ENCODE data around the gene RBKS. TPM values are rescaled to one million over a fixed set of nuclear protein-coding genes. Genes with fewer than 3 reads are reported as not detected.

The RBKS gene
- total and polyA plus RNA-seq, 2 of the 13 experiments (the other 11 are each of a cell fraction or from before 2014, with no cell fraction given) = 7.7 to 8.3 TPM

DNA sequence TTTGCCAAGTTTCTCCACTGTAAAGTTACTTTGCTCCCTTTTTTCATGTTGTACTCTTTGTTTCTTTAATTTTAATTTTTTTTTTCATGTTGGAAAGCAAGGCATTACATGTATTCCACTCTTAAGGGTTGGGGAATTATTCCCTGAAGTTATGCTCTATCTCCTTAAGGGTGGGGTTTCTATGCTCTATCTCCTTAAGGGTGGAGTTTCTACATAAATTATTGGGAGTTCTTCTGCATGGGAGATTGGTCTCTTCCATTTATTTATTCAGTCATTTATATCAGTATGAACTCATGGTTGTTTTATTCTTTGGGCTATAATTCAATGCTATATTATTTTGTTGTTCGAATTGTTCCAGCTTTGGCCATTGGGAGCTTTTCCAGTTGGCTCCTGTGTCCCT, 107.5 kb downstream of the RBKS start:
- 93% methylated on average over 1 of the region's 1 CpG for WGBS (ENCODE audit: low lambda C conversion rate)
- POLR2A ChIA-PET = no interaction called here

More for the DNA sequence above, 107.5 kb downstream of the RBKS start:
- DNase-seq (ENCODE audit: low spot score) (no peak), ATAC-seq (no peak), FAIRE-seq (no peak)
- H3K9ac ChIP-seq (ENCODE audit: insufficient read depth, low read depth, low read length) = no peak overlapping the region
- no peak overlapping the region for H3K4me2 ChIP-seq (ENCODE audit: low read depth, low read length)
- TF ChIP-seq, protein P1, sequence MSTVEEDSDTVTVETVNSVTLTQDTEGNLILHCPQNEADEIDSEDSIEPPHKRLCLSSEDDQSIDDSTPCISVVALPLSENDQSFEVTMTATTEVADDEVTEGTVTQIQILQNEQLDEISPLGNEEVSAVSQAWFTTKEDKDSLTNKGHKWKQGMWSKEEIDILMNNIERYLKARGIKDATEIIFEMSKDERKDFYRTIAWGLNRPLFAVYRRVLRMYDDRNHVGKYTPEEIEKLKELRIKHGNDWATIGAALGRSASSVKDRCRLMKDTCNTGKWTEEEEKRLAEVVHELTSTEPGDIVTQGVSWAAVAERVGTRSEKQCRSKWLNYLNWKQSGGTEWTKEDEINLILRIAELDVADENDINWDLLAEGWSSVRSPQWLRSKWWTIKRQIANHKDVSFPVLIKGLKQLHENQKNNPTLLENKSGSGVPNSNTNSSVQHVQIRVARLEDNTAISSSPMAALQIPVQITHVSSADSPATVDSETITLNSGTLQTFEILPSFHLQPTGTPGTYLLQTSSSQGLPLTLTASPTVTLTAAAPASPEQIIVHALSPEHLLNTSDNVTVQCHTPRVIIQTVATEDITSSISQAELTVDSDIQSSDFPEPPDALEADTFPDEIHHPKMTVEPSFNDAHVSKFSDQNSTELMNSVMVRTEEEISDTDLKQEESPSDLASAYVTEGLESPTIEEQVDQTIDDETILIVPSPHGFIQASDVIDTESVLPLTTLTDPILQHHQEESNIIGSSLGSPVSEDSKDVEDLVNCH (CRISPR knock-in tag; IDR thresholded peaks at IDR 0.05) = no peak
- no peak for TF ChIP-seq MNT (IDR thresholded peaks at IDR 0.05)
- TF ChIP-seq SMAD1 (CRISPR knock-in tag; IDR thresholded peaks at IDR 0.05; ENCODE audit: borderline replicate concordance, low read depth) = no peak
- no peak for TF ChIP-seq DPF2 (CRISPR knock-in tag; IDR thresholded peaks at IDR 0.05; ENCODE audit: borderline replicate concordance, low read depth)
- TF ChIP-seq FOXO4 (CRISPR knock-in tag; conservative IDR thresholded peaks at IDR 0.05) = 0 out of 2 replicates have a peak, but pooled peaks have one; percentile 24
- TF ChIP-seq, protein P2, sequence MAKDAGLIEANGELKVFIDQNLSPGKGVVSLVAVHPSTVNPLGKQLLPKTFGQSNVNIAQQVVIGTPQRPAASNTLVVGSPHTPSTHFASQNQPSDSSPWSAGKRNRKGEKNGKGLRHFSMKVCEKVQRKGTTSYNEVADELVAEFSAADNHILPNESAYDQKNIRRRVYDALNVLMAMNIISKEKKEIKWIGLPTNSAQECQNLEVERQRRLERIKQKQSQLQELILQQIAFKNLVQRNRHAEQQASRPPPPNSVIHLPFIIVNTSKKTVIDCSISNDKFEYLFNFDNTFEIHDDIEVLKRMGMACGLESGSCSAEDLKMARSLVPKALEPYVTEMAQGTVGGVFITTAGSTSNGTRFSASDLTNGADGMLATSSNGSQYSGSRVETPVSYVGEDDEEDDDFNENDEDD (CRISPR knock-in tag; IDR thresholded peaks at IDR 0.05; ENCODE audit: borderline replicate concordance) = no peak
- no peak overlapping the region for H3K27ac ChIP-seq (ENCODE audit: extremely low read length, insufficient read depth, low read length)
- H3K36me3 ChIP-seq (replicated peaks in 1 of 2; ENCODE audit: control insufficient read depth in 1 of 2, insufficient read depth in 2 of 2, low read length in 2 of 2) = peaks cover 0 to 15% of the 10 kb centered on the region in 2 experiments; a peak in 4 of 5 replicates
- in situ Hi-C loops (cut with HindIII; ENCODE audit: extremely low pct_ligation_motif_present, low pct_unique_long_range_greater_than_20kb) (no loop called here), intact Hi-C loops (cut with micrococcal nuclease; ENCODE audit: unreplicated experiment) (no loop called here)
- CTCF ChIA-PET (ENCODE audit: low intra/inter-chr PET ratio, low total read pairs) = no interaction called here
- no peak overlapping the region for H2AFZ ChIP-seq (ENCODE audit: low read length)
- no peaks in the 10 kb centered on the region for H3K9me3 ChIP-seq (ENCODE audit: low read length)
- H3K4me1 ChIP-seq (ENCODE audit: insufficient read depth, low read length) = no peaks in the 10 kb centered on the region
- BruUV-seq (replicated peaks) = no TSS peak
- H3K27me3 ChIP-seq (ENCODE audit: control insufficient read depth in 1 of 2, insufficient read depth in 2 of 2, low read length in 2 of 2) = no peaks in the 10 kb centered on the region
- H4K20me1 ChIP-seq (ENCODE audit: insufficient read depth, low read length) = peaks cover 4% of the 10 kb centered on the region; the same call in 1 of the 2 replicates
- no peak overlapping the region for H3K4me3 ChIP-seq (replicated peaks in 1 of 3; ENCODE audit: insufficient read depth in 1 of 3, low read depth in 2 of 3, low read length in 3 of 3)
- H3K79me2 ChIP-seq (ENCODE audit: insufficient read depth, low read length) = peaks cover 11% of the 10 kb centered on the region

Measured in HepG2 (cell line).